ENCODE measurements around the gene CNOT4.

DNA sequence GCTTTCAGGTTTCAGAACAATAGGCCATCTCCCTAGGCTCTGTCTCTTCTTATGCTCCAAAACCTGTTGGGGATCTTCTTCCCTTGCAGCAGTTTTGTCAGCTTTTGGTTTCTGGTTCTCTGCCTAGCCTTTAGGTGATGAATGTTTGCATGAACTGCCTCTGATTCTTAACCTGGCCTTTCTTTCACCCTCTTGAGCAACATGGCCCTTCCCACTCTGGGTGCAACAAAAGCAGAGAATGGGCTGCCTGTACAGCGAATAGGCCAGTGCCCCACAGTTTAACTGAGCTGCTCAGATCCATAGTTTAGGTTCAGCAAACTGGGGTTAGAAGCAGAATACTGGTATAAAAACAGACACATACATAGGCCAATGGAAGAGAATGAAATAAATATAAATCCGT is 29.7 kb upstream of the CNOT4 start:
- TF ChIP-seq CTCF (IDR thresholded peaks at IDR 0.05) = no peak
- TF ChIP-seq POLR2AphosphoS5 (IDR thresholded peaks at IDR 0.05) = no peak

Data from breast epithelium (tissue), 3 donors.